22Rv1 (cell line): ENCODE data around the gene KANSL1.

Experiments
- CTCF ChIP-seq: fragments of 450-650 bp; IDR thresholded peaks from 2 replicates; pipeline ENCODE4 v1.5.1; 2017; ENCODE audit warnings: mild to moderate bottlenecking
- ZFX ChIP-seq: fragments of 450-650 bp; IDR thresholded peaks from 2 replicates; pipeline ENCODE4 v1.6.1; 2017; ENCODE audit warnings: antibody characterized with exemption, borderline replicate concordance

GRCh38 chr17:46028374-46028773 lies 164.9 kb downstream of the KANSL1 start:
- no peak for TF ChIP-seq ZFX
- TF ChIP-seq CTCF: no peak
